ENCODE measurements around the gene FAM228B. TPM values are rescaled to one million over a fixed set of nuclear protein-coding genes. Genes with fewer than 3 reads are reported as not detected.
"Not testable (repeated sequence)": the region's sequence is repeated elsewhere in the genome, so short reads cannot be mapped to it uniquely, and the experiment has no call there.

The FAM228B gene
- total RNA-seq, 2 experiments from 2014 or later, result 5.4 to 9.3 TPM

GRCh38 chr2:24140305-24140704, 17.0 kb downstream of the FAM228B start:
- H3K4me3 Mint-ChIP-seq; DNase-seq; CTCF ChIA-PET; ATAC-seq; H3K9me3 Mint-ChIP-seq (ENCODE audit: low read depth); H3K4me1 Mint-ChIP-seq; H3K27me3 Mint-ChIP-seq; H3K27ac Mint-ChIP-seq; H3K36me3 Mint-ChIP-seq: not testable (repeated sequence)

GRCh38 chr2:24147364-24147763, 24.1 kb downstream of the FAM228B start:
- H3K27me3 Mint-ChIP-seq, result no peaks in the 10 kb centered on the region
- CTCF ChIA-PET, result no interaction called here

DNA sequence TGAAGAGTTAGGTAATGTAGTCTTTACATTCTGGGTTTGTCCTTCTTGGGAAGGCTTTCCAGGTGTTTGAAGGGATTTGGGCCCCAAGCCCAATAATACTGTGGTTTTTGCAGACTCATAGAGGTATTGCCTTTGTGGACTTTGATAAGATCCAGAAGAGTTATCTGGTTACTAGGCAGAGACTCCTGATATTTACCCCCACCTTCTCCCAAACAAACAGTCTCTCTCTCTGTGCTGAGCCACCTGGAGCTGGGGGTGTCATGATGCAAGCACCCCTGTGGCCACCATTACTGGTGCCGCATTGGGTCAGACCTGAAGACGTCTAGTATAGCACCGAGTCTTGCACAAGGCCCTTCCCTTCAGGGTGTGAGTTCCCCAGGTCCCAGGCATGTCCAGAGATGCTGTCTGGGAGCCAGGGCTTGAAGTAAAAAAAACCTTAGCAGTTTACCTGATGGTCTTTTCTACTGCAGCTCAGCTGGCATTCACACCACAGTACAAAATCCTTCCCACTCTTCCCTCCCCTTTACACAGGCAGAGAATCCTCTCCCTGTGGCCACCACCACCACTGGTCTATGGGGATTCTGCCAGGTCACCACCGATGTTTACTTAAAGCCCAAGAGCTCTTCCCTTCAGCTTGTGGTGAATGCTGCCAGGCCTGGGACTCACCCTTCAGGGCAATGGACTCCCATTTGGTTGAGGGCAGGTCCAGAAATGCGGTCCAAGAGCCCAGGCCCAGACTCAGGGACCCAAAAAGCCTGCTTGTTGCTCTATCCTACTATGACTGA, 29.3 kb downstream of the FAM228B start:
- Mint-ChIP-seq H3K36me3 (no peaks in the 10 kb centered on the region), H3K27me3 (no peaks in the 10 kb centered on the region), H3K9me3 (ENCODE audit: low read depth) (peaks cover 6% of the 10 kb centered on the region), H3K4me1 (no peaks in the 10 kb centered on the region), H3K27ac (no peak overlapping the region), H3K4me3 (no peak overlapping the region)
- no peak for DNase-seq
- no peak for ATAC-seq
- CTCF ChIA-PET, result no interaction called here

More at GRCh38 chr2:24147364-24147763, 24.1 kb downstream of the FAM228B start:
- no peaks in the 10 kb centered on the region for H3K4me1 Mint-ChIP-seq
- H3K4me3 Mint-ChIP-seq, result no peak overlapping the region
- ATAC-seq, result no peak
- no peak for DNase-seq
- peaks cover 9% of the 10 kb centered on the region for H3K36me3 Mint-ChIP-seq
- H3K9me3 Mint-ChIP-seq (ENCODE audit: low read depth), result peaks cover 11% of the 10 kb centered on the region
- H3K27ac Mint-ChIP-seq, result no peak overlapping the region

DNA sequence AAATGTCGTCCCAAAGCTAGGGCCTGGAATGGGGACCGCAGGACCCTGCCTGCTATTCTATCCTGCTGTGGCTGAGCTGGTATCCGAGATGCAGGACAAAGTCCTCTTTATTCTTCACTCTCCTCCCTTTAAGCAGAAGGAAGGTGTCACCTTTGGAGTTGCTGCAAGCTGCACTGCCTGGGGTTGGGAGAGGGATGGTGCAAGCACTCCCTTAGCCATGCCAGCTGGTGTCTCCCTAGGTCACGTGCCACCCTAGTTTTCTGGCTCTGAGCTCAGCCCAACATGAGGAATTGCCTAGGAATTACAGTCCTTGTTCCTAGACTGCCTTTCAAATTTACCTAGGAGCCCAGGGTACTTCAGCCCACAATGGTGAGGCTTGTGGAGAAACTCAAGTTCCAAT, 30.2 kb downstream of the FAM228B start:
- no peaks in the 10 kb centered on the region for H3K27me3 Mint-ChIP-seq
- H3K4me1 Mint-ChIP-seq, result no peaks in the 10 kb centered on the region
- CTCF ChIA-PET, result no interaction called here
- H3K27ac Mint-ChIP-seq, result no peak overlapping the region
- peaks cover 6% of the 10 kb centered on the region for H3K9me3 Mint-ChIP-seq (ENCODE audit: low read depth)
- DNase-seq (no peak), ATAC-seq (no peak)
- no peak overlapping the region for H3K4me3 Mint-ChIP-seq
- no peaks in the 10 kb centered on the region for H3K36me3 Mint-ChIP-seq

DNA sequence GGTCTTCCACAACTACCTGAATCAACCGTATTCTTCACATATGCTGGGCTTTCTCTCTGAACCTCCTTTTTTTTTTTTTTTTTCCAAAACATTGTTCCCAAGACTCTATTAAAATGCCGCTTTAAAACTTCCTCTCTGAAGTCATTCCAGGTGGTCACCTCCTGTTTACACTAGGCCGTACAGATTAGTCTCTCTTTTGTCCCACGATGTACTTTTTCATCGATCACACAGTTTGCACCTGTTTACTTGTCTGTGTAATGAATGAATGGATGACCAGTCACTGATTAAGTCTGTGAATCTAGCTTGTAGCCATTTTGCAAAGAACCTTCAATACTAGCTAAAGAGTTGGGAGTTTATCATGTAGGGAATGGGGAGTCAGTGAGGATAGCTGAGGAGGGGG, 34.9 kb downstream of the FAM228B start:
- DNase-seq, result no peak
- Mint-ChIP-seq H3K4me3 (no peak overlapping the region), H3K9me3 (ENCODE audit: low read depth) (no peaks in the 10 kb centered on the region), H3K4me1 (no peaks in the 10 kb centered on the region), H3K27ac (no peak overlapping the region), H3K27me3 (peaks cover 3% of the 10 kb centered on the region), H3K36me3 (no peaks in the 10 kb centered on the region)
- CTCF ChIA-PET, result interaction anchor here (0.6 to 0.9 kb wide), 2 partner anchors 21 to 22 kb away, joined by 3 read pairs; no protein-coding TSS in a partner anchor
- no peak for ATAC-seq

- no peaks in the 10 kb centered on the region for H3K4me1 Mint-ChIP-seq
- DNase-seq (no peak), ATAC-seq (no peak)
- H3K27ac Mint-ChIP-seq, result no peak overlapping the region
- CTCF ChIA-PET, result interaction anchor here (0.5 kb wide), 1 partner anchor 288 kb away, joined by 3 read pairs; no protein-coding TSS in a partner anchor
- H3K9me3 Mint-ChIP-seq (ENCODE audit: low read depth), result no peaks in the 10 kb centered on the region
- H3K27me3 Mint-ChIP-seq, result peaks cover 3% of the 10 kb centered on the region
- H3K4me3 Mint-ChIP-seq, result no peak overlapping the region
- H3K36me3 Mint-ChIP-seq, result no peaks in the 10 kb centered on the region
Observed at GRCh38 chr2:24159708-24160107, 36.4 kb downstream of the FAM228B start.

DNA sequence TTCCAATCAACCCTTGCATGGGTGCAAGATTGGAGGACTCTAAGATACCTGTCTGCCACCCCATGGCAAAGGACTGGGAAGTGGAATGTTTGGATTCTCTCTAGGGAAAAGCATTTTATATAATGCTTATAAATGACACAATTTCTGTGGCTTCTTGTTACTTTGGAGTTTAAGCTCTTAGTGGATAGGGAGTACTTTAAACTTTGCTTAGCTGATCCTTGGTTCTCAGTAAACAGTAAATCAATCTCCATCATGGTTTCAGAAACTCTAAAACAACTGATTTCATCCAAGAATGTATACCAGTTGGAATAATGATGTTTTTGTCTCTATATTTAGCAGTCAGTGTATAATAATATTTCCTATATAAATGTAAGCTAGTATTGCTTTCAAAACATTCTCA, 37.5 kb downstream of the FAM228B start:
- Mint-ChIP-seq H3K9me3 (ENCODE audit: low read depth) (no peaks in the 10 kb centered on the region), H3K27ac (no peak overlapping the region), H3K4me1 (no peaks in the 10 kb centered on the region), H3K4me3 (no peak overlapping the region), H3K27me3 (peaks cover 3% of the 10 kb centered on the region), H3K36me3 (no peaks in the 10 kb centered on the region)
- ATAC-seq (no peak), DNase-seq (no peak)
- CTCF ChIA-PET, result interaction anchor here (1.3 kb wide), 2 partner anchors 77 to 336 kb away, joined by 3 to 5 read pairs; no protein-coding TSS in a partner anchor

DNA sequence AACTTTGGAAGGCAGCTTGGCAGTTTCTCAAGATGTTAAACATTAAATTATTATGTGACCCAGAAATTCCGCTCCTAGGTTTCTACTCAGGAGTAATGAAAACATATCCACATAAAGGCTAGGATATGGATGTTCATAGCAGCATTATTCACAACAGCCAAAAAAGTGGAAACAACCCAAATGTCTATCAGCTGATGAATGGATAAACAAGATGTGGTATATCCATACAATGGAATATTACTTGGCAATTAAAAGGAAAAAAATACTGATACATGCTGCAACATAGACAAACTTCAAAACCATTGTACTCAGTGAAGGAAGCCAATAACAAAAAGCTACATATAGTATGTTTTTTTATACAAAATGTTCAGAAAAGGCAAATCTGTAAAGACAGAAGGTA, 39.2 kb downstream of the FAM228B start:
- Mint-ChIP-seq H3K4me1 (no peaks in the 10 kb centered on the region), H3K4me3 (no peak overlapping the region)
- CTCF ChIA-PET, result interaction anchor here (1.4 to 2.6 kb wide), 5 partner anchors 23 to 338 kb away, joined by 3 to 11 read pairs (median 4); partner anchors contain the start of genes ATAD2B and TP53I3

GRCh38 chr2:24163186-24163585, 39.9 kb downstream of the FAM228B start:
- Mint-ChIP-seq H3K4me1 (no peaks in the 10 kb centered on the region), H3K36me3 (no peaks in the 10 kb centered on the region), H3K27me3 (peaks cover 3% of the 10 kb centered on the region), H3K9me3 (ENCODE audit: low read depth) (no peaks in the 10 kb centered on the region), H3K4me3 (no peak overlapping the region), H3K27ac (no peak overlapping the region)
- CTCF ChIA-PET, result interaction anchor here (1.4 to 2.6 kb wide), 3 partner anchors 218 to 339 kb away, joined by 3 to 11 read pairs (median 7); partner anchors contain the start of gene ATAD2B
- DNase-seq, result no peak
- ATAC-seq, result no peak

More for the DNA sequence above, 39.2 kb downstream of the FAM228B start:
- Mint-ChIP-seq H3K36me3 (no peaks in the 10 kb centered on the region), H3K9me3 (ENCODE audit: low read depth) (no peaks in the 10 kb centered on the region), H3K27ac (no peak overlapping the region), H3K27me3 (peaks cover 3% of the 10 kb centered on the region)
- DNase-seq (no peak), ATAC-seq (no peak)

DNA sequence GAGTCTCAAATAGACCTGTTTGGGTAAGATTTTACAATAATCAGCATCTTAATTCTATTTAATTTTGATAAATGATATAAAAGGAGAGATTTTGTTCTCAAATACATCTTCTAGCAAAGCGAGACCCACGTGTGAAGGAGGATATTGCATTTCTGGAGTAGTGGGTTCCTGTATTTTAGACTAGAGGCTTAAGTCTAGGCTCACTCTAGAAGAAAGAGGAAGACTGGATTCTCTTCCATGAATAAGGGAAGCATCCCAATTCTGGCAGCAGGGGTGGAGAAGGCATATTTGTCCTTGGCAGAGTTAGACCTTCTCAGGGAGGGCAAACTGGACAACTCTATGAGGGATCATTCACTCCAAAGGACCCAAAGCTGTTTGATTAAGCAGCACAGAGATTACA, 40.3 kb downstream of the FAM228B start:
- Mint-ChIP-seq H3K27ac (no peak overlapping the region), H3K36me3 (no peaks in the 10 kb centered on the region), H3K9me3 (ENCODE audit: low read depth) (no peaks in the 10 kb centered on the region), H3K4me1 (no peaks in the 10 kb centered on the region), H3K4me3 (no peak overlapping the region), H3K27me3 (peaks cover 3% of the 10 kb centered on the region)
- ATAC-seq, result no peak
- no peak for DNase-seq
- CTCF ChIA-PET, result interaction anchor here (0.6 to 2.6 kb wide), 7 partner anchors 10 to 592 kb away, joined by 3 to 11 read pairs (median 3); partner anchors contain the start of gene ATAD2B

GRCh38 chr2:24164416-24164973, 41.2 kb downstream of the FAM228B start:
- ATAC-seq, result peak; percentile 84
- Mint-ChIP-seq H3K36me3 (no peaks in the 10 kb centered on the region), H3K4me1 (no peaks in the 10 kb centered on the region), H3K27ac (no peak overlapping the region), H3K27me3 (peaks cover 3% of the 10 kb centered on the region), H3K4me3 (no peak overlapping the region), H3K9me3 (ENCODE audit: low read depth) (no peaks in the 10 kb centered on the region)
- CTCF ChIA-PET, result interaction anchor here (0.6 to 2.6 kb wide), 6 partner anchors 9 to 592 kb away, joined by 3 to 11 read pairs (median 4); partner anchors contain the start of gene ATAD2B
- DNase-seq, result peak; percentile 59

- Mint-ChIP-seq H3K27me3 (peaks cover 8% of the 10 kb centered on the region), H3K4me1 (peaks cover 1% of the 10 kb centered on the region), H3K9me3 (ENCODE audit: low read depth) (no peaks in the 10 kb centered on the region), H3K4me3 (no peak overlapping the region), H3K36me3 (peaks cover 1% of the 10 kb centered on the region), H3K27ac (no peak overlapping the region)
- CTCF ChIA-PET, result no interaction called here
- ATAC-seq (no peak), DNase-seq (no peak)
Observed at GRCh38 chr2:24169023-24169422, 45.8 kb downstream of the FAM228B start.

DNA sequence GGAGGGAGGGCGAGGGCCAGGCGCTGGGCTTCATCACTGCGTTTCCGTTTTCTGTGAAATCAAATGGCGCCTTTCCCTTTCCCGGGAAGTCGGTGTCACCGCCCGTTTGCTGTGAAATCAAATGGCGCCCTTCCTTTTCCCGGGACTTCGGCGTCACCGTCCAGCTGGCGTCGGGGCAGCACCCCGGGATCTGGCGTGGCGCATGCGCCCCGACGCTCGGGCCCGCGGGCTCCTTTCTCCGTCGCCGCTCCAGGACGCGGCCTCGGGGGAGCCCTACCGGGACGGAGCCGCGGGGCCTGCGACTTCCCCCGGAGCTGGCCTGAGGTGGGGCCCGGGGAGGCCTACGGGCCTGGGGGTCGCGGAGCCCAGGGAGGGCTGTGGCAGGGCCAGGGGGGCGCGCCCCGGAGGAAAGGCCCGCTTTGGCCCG, 51.6 kb downstream of the FAM228B start, which contains the start of gene FAM228A:
TSS of gene FAM228A (plus strand) at position 203 of the 427 bp plus-strand sequence. CDS start 428 bp downstream, outside the sequence.
- CTCF ChIA-PET, result no interaction called here

More for the DNA sequence above, 51.6 kb downstream of the FAM228B start, which contains the start of gene FAM228A:
- Mint-ChIP-seq H3K27ac (no peak within 1 kb of the TSS), H3K27me3 (peaks cover 17% of the 10 kb centered on the region), H3K9me3 (ENCODE audit: low read depth) (no peaks in the 10 kb centered on the region), H3K36me3 (peaks cover 2% of the 10 kb centered on the region), H3K4me1 (peaks cover 7% of the 10 kb centered on the region), H3K4me3 (no peak within 1 kb of the TSS)
- DNase-seq (no peak), ATAC-seq (no peak)

Measured in activated CD8-positive, alpha-beta memory T cell treated with anti-CD3 and anti-CD28 coated beads, Interleukin-2, amount 10 ng/mL, durations not matched to agents 7 days and 5 days (primary cell).